Lung (tissue), 12 donors: Measurements from ENCODE around the gene MEIS2. TPM values are rescaled to one million over a fixed set of nuclear protein-coding genes. Genes with fewer than 3 reads are reported as not detected.

ENCODE experiments used
- ATAC-seq: fragments of 200-7000 bp; cut with Tn5 transposase; one replicate; pipeline ENCODE4 v1.9.1; 2020; ENCODE audit warnings: moderate number of reproducible peaks; ENCODE audit not compliant: insufficient read depth, low FRiP score
- DNase-seq, 3 donors: peaks; one replicate each; pipeline ENCODE4 v3.0.0-alpha.2; 2013 to 2017
- H3K27ac ChIP-seq, 2 donors: one replicate each; pipeline ENCODE4 v1.5.1; 2013; ENCODE audit warnings: mild to moderate bottlenecking in 2 of 2, moderate library complexity in 2 of 2, control low read depth in 1 of 2, inconsistent platforms in 1 of 2, low read depth in 1 of 2, low read length in 1 of 2
- H3K27me3 ChIP-seq, 3 donors: one replicate each; pipeline ENCODE4 v1.5.1; 2013; ENCODE audit warnings: low read length in 2 of 3; ENCODE audit not compliant: control insufficient read depth in 3 of 3, insufficient read depth in 3 of 3
- H3K36me3 ChIP-seq, 4 donors: one replicate each; pipeline ENCODE4 v1.5.1; 2013; ENCODE audit warnings: low read length in 4 of 4, mild to moderate bottlenecking in 1 of 4, moderate library complexity in 1 of 4; ENCODE audit not compliant: control insufficient read depth in 4 of 4, insufficient read depth in 4 of 4
- H3K4me1 ChIP-seq, 5 donors: one replicate each; pipeline ENCODE4 v1.5.1; 2013; ENCODE audit warnings: low read length in 5 of 5, mild to moderate bottlenecking in 2 of 5, moderate library complexity in 1 of 5; ENCODE audit not compliant: control insufficient read depth in 5 of 5, insufficient read depth in 5 of 5
- H3K4me3 ChIP-seq: one replicate; pipeline ENCODE4 v1.5.1; 2013; ENCODE audit warnings: mild to moderate bottlenecking, control low read depth, moderate library complexity
- H3K9ac ChIP-seq, 2 donors: one replicate each; pipeline ENCODE4 v1.5.1; 2013; ENCODE audit warnings: low read length in 2 of 2, control low read depth in 1 of 2; ENCODE audit not compliant: insufficient read depth in 1 of 2
- H3K9me3 ChIP-seq, 4 donors: one replicate each; pipeline ENCODE4 v1.5.1; 2013; ENCODE audit warnings: low read length in 3 of 4, mild to moderate bottlenecking in 1 of 4, moderate library complexity in 1 of 4; ENCODE audit not compliant: control insufficient read depth in 4 of 4, insufficient read depth in 3 of 4
- CTCF ChIP-seq: IDR thresholded peaks from 2 replicates; pipeline ENCODE4 v1.5.1; 2012; ENCODE audit warnings: mild to moderate bottlenecking; ENCODE audit errors: control extremely low read depth, extremely low read depth
- WGBS, 2 donors: extraction: QIAGEN DNeasy Blood & Tissue Kit; methylation state at CpG; one replicate each; pipeline ENCODE4 v1.1.7; 2013; 5-methylcytosine and 5-hydroxymethylcytosine counted together
- polyA plus RNA-seq, 2 donors: library from polyadenylated mRNA; stranded (reverse); fragments of 200-250 nt; gene quantifications; one replicate each; pipeline ENCODE4 v1.2.1, GENCODE V29; 2013
- total RNA-seq, 2 donors: library from RNA; depleted of rRNA in 1 of 2; stranded (reverse); fragments of >200 nt in 1 of 2; gene quantifications; one replicate each; pipeline ENCODE4 v1.2.1, GENCODE V29; 2014 to 2021
- donor health status: control.
- donor health status: control.
- donor health status: Bipolar disorder and iron deficiency.
- donor health status: healthy.
- donor health status: DM: yes; HTN: yes; CAD: no.

MEIS2 gene
- total and polyA plus RNA-seq, 4 donors, result 5.6 to 47.5 (median 13.7) TPM

GRCh38 chr15:36886191-36886590, 214.2 kb downstream of the MEIS2 start:
- Histone ChIP-seq H3K9me3 (no peaks in the 10 kb centered on the region), H3K36me3 (no peaks in the 10 kb centered on the region), H3K9ac (no peak overlapping the region), H3K27ac (no peak overlapping the region), H3K4me1 (peaks cover 0 to 24% (median 5%) of the 10 kb centered on the region in 5 donors), H3K27me3 (peaks cover under 1 to 78% (median 68%) of the 10 kb centered on the region in 3 donors), H3K4me3 (no peak overlapping the region)
- 47 to 67% methylated on average over 13 of the region's 13 CpGs for WGBS, 2 donors
- ATAC-seq (no peak), DNase-seq (peak in 1 of 3 donors; percentile 34)
- TF ChIP-seq CTCF, result no peak

GRCh38 chr15:36885771-36886170, 214.6 kb downstream of the MEIS2 start:
- Histone ChIP-seq H3K4me3 (no peak overlapping the region), H3K4me1 (peaks cover 0 to 24% (median 5%) of the 10 kb centered on the region in 5 donors), H3K27me3 (peaks cover 4 to 82% (median 72%) of the 10 kb centered on the region in 3 donors), H3K36me3 (no peaks in the 10 kb centered on the region), H3K9me3 (no peaks in the 10 kb centered on the region), H3K9ac (no peak overlapping the region), H3K27ac (no peak overlapping the region)
- DNase-seq, result no peak
- no peak for ATAC-seq
- 47 to 64% methylated on average over 3 of the region's 3 CpGs for WGBS, 2 donors
- no peak for TF ChIP-seq CTCF

GRCh38 chr15:36884936-36885635, 215.3 kb downstream of the MEIS2 start:
- peaks cover 5 to 31% (median 5%) of the 10 kb centered on the region in 5 donors for H3K4me1 ChIP-seq
- H3K9me3 ChIP-seq, result no peaks in the 10 kb centered on the region
- H3K4me3 ChIP-seq, result no peak overlapping the region
- no peaks in the 10 kb centered on the region for H3K36me3 ChIP-seq
- peaks cover 4 to 89% (median 79%) of the 10 kb centered on the region in 3 donors for H3K27me3 ChIP-seq
- no peak overlapping the region for H3K27ac ChIP-seq
- TF ChIP-seq CTCF, result no peak
- H3K9ac ChIP-seq, result no peak overlapping the region
- ATAC-seq (no peak), DNase-seq (peak in 1 of 3 donors; percentile 23)
- WGBS, 2 donors, result 60 to 71% methylated on average over 7 of the region's 7 CpGs

- no peaks in the 10 kb centered on the region for H3K9me3 ChIP-seq
- TF ChIP-seq CTCF, result no peak
- DNase-seq, result no peak
- H3K27ac ChIP-seq, result no peak overlapping the region
- ATAC-seq, result no peak
- H3K9ac ChIP-seq, result no peak overlapping the region
- peaks cover 4 to 93% (median 85%) of the 10 kb centered on the region in 3 donors for H3K27me3 ChIP-seq
- H3K4me1 ChIP-seq, result peaks cover 5 to 36% (median 6%) of the 10 kb centered on the region in 5 donors
- H3K36me3 ChIP-seq, result no peaks in the 10 kb centered on the region
- H3K4me3 ChIP-seq, result no peak overlapping the region
- WGBS, 2 donors, result 21 to 42% methylated on average over 3 of the region's 3 CpGs
Measured at GRCh38 chr15:36884518-36884875, 215.9 kb downstream of the MEIS2 start.
